ENCODE data around the gene AQP3. TPM values are rescaled to one million over a fixed set of nuclear protein-coding genes. Genes with fewer than 3 reads are reported as not detected.

Gene AQP3
- total and polyA plus RNA-seq, 2 of the 8 experiments (the other 6 are each of a cell fraction or from before 2014, with no cell fraction given): 2.6 to 7.6 TPM

GRCh38 chr9:33439731-33440130 lies 7.7 kb downstream of the AQP3 start (continued):
- TF ChIP-seq, protein P1, sequence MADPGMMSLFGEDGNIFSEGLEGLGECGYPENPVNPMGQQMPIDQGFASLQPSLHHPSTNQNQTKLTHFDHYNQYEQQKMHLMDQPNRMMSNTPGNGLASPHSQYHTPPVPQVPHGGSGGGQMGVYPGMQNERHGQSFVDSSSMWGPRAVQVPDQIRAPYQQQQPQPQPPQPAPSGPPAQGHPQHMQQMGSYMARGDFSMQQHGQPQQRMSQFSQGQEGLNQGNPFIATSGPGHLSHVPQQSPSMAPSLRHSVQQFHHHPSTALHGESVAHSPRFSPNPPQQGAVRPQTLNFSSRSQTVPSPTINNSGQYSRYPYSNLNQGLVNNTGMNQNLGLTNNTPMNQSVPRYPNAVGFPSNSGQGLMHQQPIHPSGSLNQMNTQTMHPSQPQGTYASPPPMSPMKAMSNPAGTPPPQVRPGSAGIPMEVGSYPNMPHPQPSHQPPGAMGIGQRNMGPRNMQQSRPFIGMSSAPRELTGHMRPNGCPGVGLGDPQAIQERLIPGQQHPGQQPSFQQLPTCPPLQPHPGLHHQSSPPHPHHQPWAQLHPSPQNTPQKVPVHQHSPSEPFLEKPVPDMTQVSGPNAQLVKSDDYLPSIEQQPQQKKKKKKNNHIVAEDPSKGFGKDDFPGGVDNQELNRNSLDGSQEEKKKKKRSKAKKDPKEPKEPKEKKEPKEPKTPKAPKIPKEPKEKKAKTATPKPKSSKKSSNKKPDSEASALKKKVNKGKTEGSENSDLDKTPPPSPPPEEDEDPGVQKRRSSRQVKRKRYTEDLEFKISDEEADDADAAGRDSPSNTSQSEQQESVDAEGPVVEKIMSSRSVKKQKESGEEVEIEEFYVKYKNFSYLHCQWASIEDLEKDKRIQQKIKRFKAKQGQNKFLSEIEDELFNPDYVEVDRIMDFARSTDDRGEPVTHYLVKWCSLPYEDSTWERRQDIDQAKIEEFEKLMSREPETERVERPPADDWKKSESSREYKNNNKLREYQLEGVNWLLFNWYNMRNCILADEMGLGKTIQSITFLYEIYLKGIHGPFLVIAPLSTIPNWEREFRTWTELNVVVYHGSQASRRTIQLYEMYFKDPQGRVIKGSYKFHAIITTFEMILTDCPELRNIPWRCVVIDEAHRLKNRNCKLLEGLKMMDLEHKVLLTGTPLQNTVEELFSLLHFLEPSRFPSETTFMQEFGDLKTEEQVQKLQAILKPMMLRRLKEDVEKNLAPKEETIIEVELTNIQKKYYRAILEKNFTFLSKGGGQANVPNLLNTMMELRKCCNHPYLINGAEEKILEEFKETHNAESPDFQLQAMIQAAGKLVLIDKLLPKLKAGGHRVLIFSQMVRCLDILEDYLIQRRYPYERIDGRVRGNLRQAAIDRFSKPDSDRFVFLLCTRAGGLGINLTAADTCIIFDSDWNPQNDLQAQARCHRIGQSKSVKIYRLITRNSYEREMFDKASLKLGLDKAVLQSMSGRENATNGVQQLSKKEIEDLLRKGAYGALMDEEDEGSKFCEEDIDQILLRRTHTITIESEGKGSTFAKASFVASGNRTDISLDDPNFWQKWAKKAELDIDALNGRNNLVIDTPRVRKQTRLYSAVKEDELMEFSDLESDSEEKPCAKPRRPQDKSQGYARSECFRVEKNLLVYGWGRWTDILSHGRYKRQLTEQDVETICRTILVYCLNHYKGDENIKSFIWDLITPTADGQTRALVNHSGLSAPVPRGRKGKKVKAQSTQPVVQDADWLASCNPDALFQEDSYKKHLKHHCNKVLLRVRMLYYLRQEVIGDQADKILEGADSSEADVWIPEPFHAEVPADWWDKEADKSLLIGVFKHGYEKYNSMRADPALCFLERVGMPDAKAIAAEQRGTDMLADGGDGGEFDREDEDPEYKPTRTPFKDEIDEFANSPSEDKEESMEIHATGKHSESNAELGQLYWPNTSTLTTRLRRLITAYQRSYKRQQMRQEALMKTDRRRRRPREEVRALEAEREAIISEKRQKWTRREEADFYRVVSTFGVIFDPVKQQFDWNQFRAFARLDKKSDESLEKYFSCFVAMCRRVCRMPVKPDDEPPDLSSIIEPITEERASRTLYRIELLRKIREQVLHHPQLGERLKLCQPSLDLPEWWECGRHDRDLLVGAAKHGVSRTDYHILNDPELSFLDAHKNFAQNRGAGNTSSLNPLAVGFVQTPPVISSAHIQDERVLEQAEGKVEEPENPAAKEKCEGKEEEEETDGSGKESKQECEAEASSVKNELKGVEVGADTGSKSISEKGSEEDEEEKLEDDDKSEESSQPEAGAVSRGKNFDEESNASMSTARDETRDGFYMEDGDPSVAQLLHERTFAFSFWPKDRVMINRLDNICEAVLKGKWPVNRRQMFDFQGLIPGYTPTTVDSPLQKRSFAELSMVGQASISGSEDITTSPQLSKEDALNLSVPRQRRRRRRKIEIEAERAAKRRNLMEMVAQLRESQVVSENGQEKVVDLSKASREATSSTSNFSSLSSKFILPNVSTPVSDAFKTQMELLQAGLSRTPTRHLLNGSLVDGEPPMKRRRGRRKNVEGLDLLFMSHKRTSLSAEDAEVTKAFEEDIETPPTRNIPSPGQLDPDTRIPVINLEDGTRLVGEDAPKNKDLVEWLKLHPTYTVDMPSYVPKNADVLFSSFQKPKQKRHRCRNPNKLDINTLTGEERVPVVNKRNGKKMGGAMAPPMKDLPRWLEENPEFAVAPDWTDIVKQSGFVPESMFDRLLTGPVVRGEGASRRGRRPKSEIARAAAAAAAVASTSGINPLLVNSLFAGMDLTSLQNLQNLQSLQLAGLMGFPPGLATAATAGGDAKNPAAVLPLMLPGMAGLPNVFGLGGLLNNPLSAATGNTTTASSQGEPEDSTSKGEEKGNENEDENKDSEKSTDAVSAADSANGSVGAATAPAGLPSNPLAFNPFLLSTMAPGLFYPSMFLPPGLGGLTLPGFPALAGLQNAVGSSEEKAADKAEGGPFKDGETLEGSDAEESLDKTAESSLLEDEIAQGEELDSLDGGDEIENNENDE (IDR thresholded peaks at IDR 0.05; ENCODE audit: insufficient replicate concordance, low read length): no peak
- TF ChIP-seq YY1 (IDR thresholded peaks at IDR 0.05; ENCODE audit: low read depth, low read length) (no peak), FOSL1 (IDR thresholded peaks at IDR 0.05; ENCODE audit: insufficient read depth, low read depth, low read length) (no peak), CBX8 (IDR thresholded peaks at IDR 0.05; ENCODE audit: borderline replicate concordance, low read depth, low read length) (no peak), MAFK (IDR thresholded peaks at IDR 0.05; ENCODE audit: low read depth, low read length) (no peak), KDM4A (IDR thresholded peaks at IDR 0.05; ENCODE audit: low read depth, low read length, severe bottlenecking) (no peak), CEBPB (IDR thresholded peaks at IDR 0.05; ENCODE audit: low read depth, low read length) (no peak), ZNF274 (IDR thresholded peaks at IDR 0.05; ENCODE audit: borderline replicate concordance, extremely low read depth, low read length) (no peak), TAF7 (optimal IDR thresholded peaks at IDR 0.05; ENCODE audit: borderline replicate concordance, low read depth, low read length) (no peak), RNF2 (IDR thresholded peaks at IDR 0.05; ENCODE audit: borderline replicate concordance, low read depth, low read length, missing control alignments, poor library complexity, severe bottlenecking) (no peak), POLR2A (IDR thresholded peaks at IDR 0.05; ENCODE audit: control extremely low read depth in 1 of 2, low read depth in 2 of 2, low read length in 2 of 2) (no peak), RAD21 (IDR thresholded peaks at IDR 0.05 in 1 of 2, conservative IDR thresholded peaks at IDR 0.05 in 1 of 2; ENCODE audit: low read depth in 2 of 2, low read length in 2 of 2) (no peak)
